Erythroblast (primary cell): ENCODE data around the gene ELP4.

Experiments
- GATA1 ChIP-seq: IDR thresholded peaks from 2 replicates; pipeline ENCODE4 v1.6.1; 2011; ENCODE audit warnings: low read depth, mild to moderate bottlenecking, control low read depth, low read length, moderate library complexity
- POLR2A ChIP-seq: IDR thresholded peaks from 2 replicates; pipeline ENCODE4 v1.6.1; 2011; ENCODE audit warnings: mild to moderate bottlenecking, low read length

GRCh38 chr11:31821766-31822165, 312.2 kb downstream of the ELP4 start:
- TF ChIP-seq POLR2A (no peak), GATA1 (no peak)
